Transverse colon (tissue), 3 donors: Measurements from ENCODE around the gene TMEM9.

Experiments
- EP300 ChIP-seq: sonication (generic); formaldehyde crosslinking; IDR thresholded peaks from one replicate; pipeline ENCODE4 v1.6.1; 2017; ENCODE audit warnings: antibody characterized with exemption, low read depth
- TF ChIP-seq, protein P1 (sequence below), 5 experiments: fragments of 200-600 bp in 3 of 5; fragments of 450-650 bp in 2 of 5; sonication (generic) in 3 of 5; IDR thresholded peaks; 1 replicate in 2 of 5; 2 replicates in 3 of 5; pipeline ENCODE4 v1.5.1; 2016 to 2017; ENCODE audit warnings: antibody characterized with exemption in 5 of 5, inconsistent platforms in 3 of 5, mild to moderate bottlenecking in 2 of 5, moderate library complexity in 1 of 5

DNA sequence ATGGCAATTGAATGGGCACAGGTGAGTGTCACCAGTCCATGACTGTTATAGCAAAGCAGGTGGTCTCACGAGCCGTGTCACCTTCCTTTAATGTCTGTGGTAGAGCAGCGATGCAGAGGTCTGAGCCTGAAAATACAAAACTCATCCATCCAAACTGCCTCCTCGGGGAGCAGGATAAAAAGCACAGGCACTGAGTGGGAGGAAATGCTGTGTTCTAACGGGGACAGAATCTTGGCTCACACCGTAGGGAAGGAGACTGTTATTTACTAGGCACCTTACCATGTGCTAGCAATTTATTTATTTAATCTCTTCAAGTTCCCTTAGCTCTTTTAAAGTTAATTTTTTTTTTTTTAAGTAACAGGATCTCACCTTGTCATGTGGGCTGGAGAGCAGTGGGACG is 28.5 kb downstream of the TMEM9 start:
- TF ChIP-seq, protein P1, sequence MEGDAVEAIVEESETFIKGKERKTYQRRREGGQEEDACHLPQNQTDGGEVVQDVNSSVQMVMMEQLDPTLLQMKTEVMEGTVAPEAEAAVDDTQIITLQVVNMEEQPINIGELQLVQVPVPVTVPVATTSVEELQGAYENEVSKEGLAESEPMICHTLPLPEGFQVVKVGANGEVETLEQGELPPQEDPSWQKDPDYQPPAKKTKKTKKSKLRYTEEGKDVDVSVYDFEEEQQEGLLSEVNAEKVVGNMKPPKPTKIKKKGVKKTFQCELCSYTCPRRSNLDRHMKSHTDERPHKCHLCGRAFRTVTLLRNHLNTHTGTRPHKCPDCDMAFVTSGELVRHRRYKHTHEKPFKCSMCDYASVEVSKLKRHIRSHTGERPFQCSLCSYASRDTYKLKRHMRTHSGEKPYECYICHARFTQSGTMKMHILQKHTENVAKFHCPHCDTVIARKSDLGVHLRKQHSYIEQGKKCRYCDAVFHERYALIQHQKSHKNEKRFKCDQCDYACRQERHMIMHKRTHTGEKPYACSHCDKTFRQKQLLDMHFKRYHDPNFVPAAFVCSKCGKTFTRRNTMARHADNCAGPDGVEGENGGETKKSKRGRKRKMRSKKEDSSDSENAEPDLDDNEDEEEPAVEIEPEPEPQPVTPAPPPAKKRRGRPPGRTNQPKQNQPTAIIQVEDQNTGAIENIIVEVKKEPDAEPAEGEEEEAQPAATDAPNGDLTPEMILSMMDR (IDR thresholded peaks at IDR 0.05): no peak
- TF ChIP-seq EP300: no peak
